ENCODE results near the gene TMC3. TPM values are rescaled to one million over a fixed set of nuclear protein-coding genes. Genes with fewer than 3 reads are reported as not detected.

Gene TMC3
- total and polyA plus RNA-seq, 10 of the 15 experiments (the other 5 are each of a cell fraction or from before 2014, with no cell fraction given) = 0.03 to 0.04 (median 0.04) TPM; not detected in 7

DNA sequence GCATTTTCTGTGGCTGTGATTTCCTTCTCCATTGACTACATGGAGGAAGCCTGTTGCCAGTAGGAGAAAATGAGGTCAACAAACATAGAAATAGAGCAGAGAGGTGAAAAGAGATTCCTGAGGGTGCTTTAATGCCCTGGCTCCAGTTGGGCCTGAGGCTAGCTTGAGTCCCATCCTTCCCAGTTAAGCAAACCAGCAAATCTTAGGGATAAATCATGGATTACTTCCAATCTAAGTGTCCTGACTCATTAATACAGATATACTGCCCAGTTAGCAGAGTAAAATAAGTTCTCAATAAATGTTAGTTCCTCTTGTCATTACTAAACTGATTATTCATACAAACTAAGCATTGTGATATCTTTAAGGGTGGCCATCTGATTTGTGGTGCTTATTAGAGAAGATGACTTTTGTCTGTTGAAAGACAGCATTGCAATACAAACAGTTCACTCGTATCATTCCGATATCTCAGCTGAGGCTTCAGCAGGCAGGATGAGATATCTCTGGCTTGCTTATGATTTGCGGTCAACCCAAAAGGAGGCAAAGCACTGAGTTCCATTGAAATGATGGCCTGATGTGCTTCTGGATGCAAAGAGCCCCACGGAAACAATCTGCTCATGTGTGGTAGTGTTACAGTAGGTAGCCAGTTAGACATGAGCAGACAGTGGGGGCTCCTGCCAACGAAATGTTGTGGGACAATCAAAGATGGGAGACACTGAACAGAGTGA, 43.5 kb downstream of the TMC3 start (continued):
- TF ChIP-seq, protein P1, sequence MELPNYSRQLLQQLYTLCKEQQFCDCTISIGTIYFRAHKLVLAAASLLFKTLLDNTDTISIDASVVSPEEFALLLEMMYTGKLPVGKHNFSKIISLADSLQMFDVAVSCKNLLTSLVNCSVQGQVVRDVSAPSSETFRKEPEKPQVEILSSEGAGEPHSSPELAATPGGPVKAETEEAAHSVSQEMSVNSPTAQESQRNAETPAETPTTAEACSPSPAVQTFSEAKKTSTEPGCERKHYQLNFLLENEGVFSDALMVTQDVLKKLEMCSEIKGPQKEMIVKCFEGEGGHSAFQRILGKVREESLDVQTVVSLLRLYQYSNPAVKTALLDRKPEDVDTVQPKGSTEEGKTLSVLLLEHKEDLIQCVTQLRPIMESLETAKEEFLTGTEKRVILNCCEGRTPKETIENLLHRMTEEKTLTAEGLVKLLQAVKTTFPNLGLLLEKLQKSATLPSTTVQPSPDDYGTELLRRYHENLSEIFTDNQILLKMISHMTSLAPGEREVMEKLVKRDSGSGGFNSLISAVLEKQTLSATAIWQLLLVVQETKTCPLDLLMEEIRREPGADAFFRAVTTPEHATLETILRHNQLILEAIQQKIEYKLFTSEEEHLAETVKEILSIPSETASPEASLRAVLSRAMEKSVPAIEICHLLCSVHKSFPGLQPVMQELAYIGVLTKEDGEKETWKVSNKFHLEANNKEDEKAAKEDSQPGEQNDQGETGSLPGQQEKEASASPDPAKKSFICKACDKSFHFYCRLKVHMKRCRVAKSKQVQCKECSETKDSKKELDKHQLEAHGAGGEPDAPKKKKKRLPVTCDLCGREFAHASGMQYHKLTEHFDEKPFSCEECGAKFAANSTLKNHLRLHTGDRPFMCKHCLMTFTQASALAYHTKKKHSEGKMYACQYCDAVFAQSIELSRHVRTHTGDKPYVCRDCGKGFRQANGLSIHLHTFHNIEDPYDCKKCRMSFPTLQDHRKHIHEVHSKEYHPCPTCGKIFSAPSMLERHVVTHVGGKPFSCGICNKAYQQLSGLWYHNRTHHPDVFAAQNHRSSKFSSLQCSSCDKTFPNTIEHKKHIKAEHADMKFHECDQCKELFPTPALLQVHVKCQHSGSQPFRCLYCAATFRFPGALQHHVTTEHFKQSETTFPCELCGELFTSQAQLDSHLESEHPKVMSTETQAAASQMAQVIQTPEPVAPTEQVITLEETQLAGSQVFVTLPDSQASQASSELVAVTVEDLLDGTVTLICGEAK (IDR thresholded peaks at IDR 0.05; ENCODE audit: borderline replicate concordance) = no peak
- TF ChIP-seq, protein P2, sequence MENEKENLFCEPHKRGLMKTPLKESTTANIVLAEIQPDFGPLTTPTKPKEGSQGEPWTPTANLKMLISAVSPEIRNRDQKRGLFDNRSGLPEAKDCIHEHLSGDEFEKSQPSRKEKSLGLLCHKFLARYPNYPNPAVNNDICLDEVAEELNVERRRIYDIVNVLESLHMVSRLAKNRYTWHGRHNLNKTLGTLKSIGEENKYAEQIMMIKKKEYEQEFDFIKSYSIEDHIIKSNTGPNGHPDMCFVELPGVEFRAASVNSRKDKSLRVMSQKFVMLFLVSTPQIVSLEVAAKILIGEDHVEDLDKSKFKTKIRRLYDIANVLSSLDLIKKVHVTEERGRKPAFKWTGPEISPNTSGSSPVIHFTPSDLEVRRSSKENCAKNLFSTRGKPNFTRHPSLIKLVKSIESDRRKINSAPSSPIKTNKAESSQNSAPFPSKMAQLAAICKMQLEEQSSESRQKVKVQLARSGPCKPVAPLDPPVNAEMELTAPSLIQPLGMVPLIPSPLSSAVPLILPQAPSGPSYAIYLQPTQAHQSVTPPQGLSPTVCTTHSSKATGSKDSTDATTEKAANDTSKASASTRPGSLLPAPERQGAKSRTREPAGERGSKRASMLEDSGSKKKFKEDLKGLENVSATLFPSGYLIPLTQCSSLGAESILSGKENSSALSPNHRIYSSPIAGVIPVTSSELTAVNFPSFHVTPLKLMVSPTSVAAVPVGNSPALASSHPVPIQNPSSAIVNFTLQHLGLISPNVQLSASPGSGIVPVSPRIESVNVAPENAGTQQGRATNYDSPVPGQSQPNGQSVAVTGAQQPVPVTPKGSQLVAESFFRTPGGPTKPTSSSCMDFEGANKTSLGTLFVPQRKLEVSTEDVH (IDR thresholded peaks at IDR 0.05; ENCODE audit: low read depth, partially characterized antibody) = no peak
- TF ChIP-seq YY1 (IDR thresholded peaks at IDR 0.05; ENCODE audit: low read depth, low read length) = no peak
- TF ChIP-seq NFYB (IDR thresholded peaks at IDR 0.05; ENCODE audit: insufficient read depth, low read depth, low read length) = no peak
- TF ChIP-seq NR2C2 (IDR thresholded peaks at IDR 0.05; ENCODE audit: borderline replicate concordance, control insufficient read depth, insufficient read length, low read depth) = no peak
